OCI-LY1 (cell line): Measurements from ENCODE around the gene ATF6B.

ENCODE experiments used
- H2AFZ ChIP-seq: fragments of 200-600 bp; sonication (generic), shearing (Covaris generic); 2 replicates; pipeline ENCODE4 v1.6.0; 2014; ENCODE audit warnings: antibody characterized with exemption, mild to moderate bottlenecking, low read length
- H3F3A ChIP-seq: fragments of 200-600 bp; sonication (generic), shearing (Covaris generic); 2 replicates; pipeline ENCODE4 v1.6.0; 2014; ENCODE audit warnings: mild to moderate bottlenecking, antibody characterized with exemption, low read length, moderate library complexity; ENCODE audit not compliant: insufficient read depth
- H3K27ac ChIP-seq: fragments of 200-600 bp; sonication (generic); 2 replicates; pipeline ENCODE4 v1.5.1; 2014; ENCODE audit warnings: low read length, mixed run types, mild to moderate bottlenecking, low read depth; ENCODE audit not compliant: poor library complexity, severe bottlenecking
- H3K27me3 ChIP-seq: fragments of 200-600 bp; sonication (generic); 2 replicates; pipeline ENCODE4 v1.6.0; 2014; ENCODE audit warnings: antibody characterized with exemption, mild to moderate bottlenecking, low read length, moderate library complexity; ENCODE audit not compliant: insufficient read depth
- H3K36me3 ChIP-seq: fragments of 200-600 bp; sonication (generic); 2 replicates; pipeline ENCODE4 v1.6.1; 2014; ENCODE audit warnings: mild to moderate bottlenecking, antibody characterized with exemption, low read length, moderate library complexity, mixed read lengths; ENCODE audit not compliant: insufficient read depth
- H3K4me1 ChIP-seq: fragments of 200-600 bp; sonication (generic); 2 replicates; pipeline ENCODE4 v1.5.1; 2014; ENCODE audit warnings: mild to moderate bottlenecking, low read length, moderate library complexity; ENCODE audit not compliant: insufficient read depth, severe bottlenecking
- H3K4me2 ChIP-seq: fragments of 200-600 bp; sonication (generic), shearing (Covaris generic); 2 replicates; pipeline ENCODE4 v1.6.1; 2014; ENCODE audit warnings: low read length
- H3K4me3 ChIP-seq: fragments of 200-600 bp; sonication (generic); 2 replicates; pipeline ENCODE4 v1.5.1; 2014; ENCODE audit warnings: low read length, low read depth, mild to moderate bottlenecking, mixed read lengths; ENCODE audit not compliant: poor library complexity, severe bottlenecking
- H3K79me2 ChIP-seq: fragments of 200-600 bp; shearing (Covaris generic); 2 replicates; pipeline ENCODE4 v1.6.1; 2016; ENCODE audit warnings: mixed run types, low read length, mixed read lengths; ENCODE audit not compliant: insufficient read depth
- H3K9ac ChIP-seq: fragments of 200-600 bp; sonication (generic), shearing (Covaris generic); 2 replicates; pipeline ENCODE4 v1.6.1; 2014; ENCODE audit warnings: mild to moderate bottlenecking, low read length, mixed read lengths
- H3K9me2 ChIP-seq: fragments of 200-600 bp; sonication (generic), shearing (Covaris generic); 2 replicates; pipeline ENCODE4 v1.6.1; 2014; ENCODE audit warnings: low read depth, mild to moderate bottlenecking, low read length, mixed read lengths
- H3K9me3 ChIP-seq: fragments of 200-600 bp; shearing (Covaris generic); 2 replicates; pipeline ENCODE4 v1.6.1; 2014; ENCODE audit warnings: low read length, mixed read lengths
- H4K20me1 ChIP-seq: fragments of 200-600 bp; sonication (generic), shearing (Covaris generic); 2 replicates; pipeline ENCODE4 v1.6.0; 2016; ENCODE audit warnings: mild to moderate bottlenecking, low read length; ENCODE audit not compliant: insufficient read depth
- CTCF ChIP-seq: fragments of 200-600 bp; sonication (generic), shearing (Covaris generic); IDR thresholded peaks from 2 replicates; pipeline ENCODE4 v1.5.1; 2017; ENCODE audit warnings: mild to moderate bottlenecking, antibody characterized with exemption, low read length, moderate library complexity, mixed read lengths
- EZH2 ChIP-seq: fragments of 200-600 bp; sonication (generic), shearing (Covaris generic); IDR thresholded peaks from 2 replicates; pipeline ENCODE4 v1.8.0; 2017; ENCODE audit warnings: borderline replicate concordance, mixed run types, mild to moderate bottlenecking, antibody characterized with exemption, low read length, moderate library complexity, mixed read lengths

Gene ATF6B

DNA sequence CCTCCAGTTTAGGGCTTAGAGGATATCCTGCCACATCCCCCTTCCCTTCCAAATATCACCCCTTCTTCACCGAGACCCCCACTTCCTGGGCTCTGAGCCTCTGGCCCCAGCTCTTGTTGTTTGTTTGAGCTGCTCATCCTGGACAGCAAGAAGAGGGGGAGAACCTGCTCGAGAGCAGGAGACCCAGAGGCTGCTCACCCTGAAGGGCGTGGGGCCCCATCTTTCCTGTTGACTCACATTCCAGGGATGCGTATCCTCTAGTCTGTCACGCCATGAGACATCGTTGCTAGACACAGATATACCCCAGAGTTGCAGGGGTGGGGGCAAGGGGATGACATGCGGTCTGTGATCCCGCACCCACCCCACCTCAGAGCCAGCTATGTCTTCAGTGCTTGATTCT, 13.2 kb downstream of the ATF6B start:
- H3K27ac ChIP-seq: no peak overlapping the region

GRCh38 chr6:32113386-32114352, 14.4 kb downstream of the ATF6B start:
- Histone ChIP-seq H3K36me3 (peaks cover 38% of the 10 kb centered on the region), H3K27me3 (no peaks in the 10 kb centered on the region), H3F3A (no peaks in the 10 kb centered on the region), H3K27ac (no peak overlapping the region), H3K4me2 (no peak overlapping the region), H3K4me1 (no peaks in the 10 kb centered on the region), H3K9me3 (no peaks in the 10 kb centered on the region), H2AFZ (no peak overlapping the region), H4K20me1 (no peaks in the 10 kb centered on the region), H3K79me2 (no peaks in the 10 kb centered on the region), H3K4me3 (no peak overlapping the region), H3K9ac (no peak overlapping the region), H3K9me2 (no peaks in the 10 kb centered on the region)
- TF ChIP-seq CTCF (no peak), EZH2 (no peak)

More for the DNA sequence above, 13.2 kb downstream of the ATF6B start:
- Histone ChIP-seq H3K27me3 (no peaks in the 10 kb centered on the region), H3K79me2 (no peaks in the 10 kb centered on the region), H3K4me1 (no peaks in the 10 kb centered on the region), H3F3A (no peaks in the 10 kb centered on the region), H4K20me1 (no peaks in the 10 kb centered on the region), H3K9me2 (no peaks in the 10 kb centered on the region), H3K9ac (no peak overlapping the region), H2AFZ (no peak overlapping the region), H3K4me3 (no peak overlapping the region), H3K4me2 (no peak overlapping the region), H3K9me3 (no peaks in the 10 kb centered on the region), H3K36me3 (peaks cover 48% of the 10 kb centered on the region)
- no peak for TF ChIP-seq CTCF
- TF ChIP-seq EZH2: no peak

DNA sequence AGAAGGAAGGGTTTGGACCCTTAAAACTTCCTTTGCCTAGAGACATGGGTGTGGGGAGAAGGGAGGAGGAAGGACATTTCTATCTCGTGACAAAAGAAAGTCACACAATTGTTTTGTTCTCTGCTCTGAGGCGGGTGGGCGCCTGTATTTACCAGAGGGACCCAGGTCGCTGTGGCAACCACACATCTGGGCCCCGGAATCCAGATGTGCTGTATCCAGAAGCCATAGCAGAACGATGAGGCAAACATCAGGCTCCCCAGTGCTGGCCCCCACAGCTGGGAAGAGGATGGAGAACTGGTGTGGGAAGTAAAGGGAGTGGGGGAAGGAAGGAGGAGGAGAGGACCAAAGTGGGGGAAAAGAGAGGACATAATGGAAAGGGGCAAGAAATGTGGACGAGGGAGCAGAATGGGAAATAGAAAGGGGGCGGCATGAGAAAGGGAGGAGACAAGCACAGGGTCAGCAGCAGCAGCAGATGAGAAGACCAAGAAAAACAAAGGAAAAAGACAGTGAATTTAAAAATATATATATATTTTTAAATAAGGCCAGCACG, 15.5 kb downstream of the ATF6B start:
- H3K27me3 ChIP-seq: no peaks in the 10 kb centered on the region
- no peaks in the 10 kb centered on the region for H3K9me2 ChIP-seq
- no peak overlapping the region for H3K4me2 ChIP-seq
- H3F3A ChIP-seq: no peaks in the 10 kb centered on the region
- H3K9ac ChIP-seq: no peak overlapping the region
- no peak overlapping the region for H3K27ac ChIP-seq
- H3K9me3 ChIP-seq: no peaks in the 10 kb centered on the region
- H3K79me2 ChIP-seq: no peaks in the 10 kb centered on the region
- H2AFZ ChIP-seq: no peak overlapping the region
- H3K4me3 ChIP-seq: no peak overlapping the region
- H3K4me1 ChIP-seq: no peaks in the 10 kb centered on the region
- TF ChIP-seq EZH2: no peak
- no peak for TF ChIP-seq CTCF
- H3K36me3 ChIP-seq: peaks cover 27% of the 10 kb centered on the region
- H4K20me1 ChIP-seq: no peaks in the 10 kb centered on the region
